IPS-18c (cell line): ENCODE data around the gene KLRG1.

Source experiments
- H3K4me3 ChIP-seq: 2 replicates; pipeline ENCODE4 v1.7.0; 2013; ENCODE audit warnings: low read depth, mild to moderate bottlenecking, low read length, moderate library complexity; ENCODE audit not compliant: insufficient read depth
- H3K9me3 ChIP-seq: one replicate; pipeline ENCODE4 v1.6.1; 2013; ENCODE audit warnings: mild to moderate bottlenecking, low read length, moderate library complexity; ENCODE audit not compliant: control insufficient read depth, insufficient read depth

The KLRG1 gene

DNA sequence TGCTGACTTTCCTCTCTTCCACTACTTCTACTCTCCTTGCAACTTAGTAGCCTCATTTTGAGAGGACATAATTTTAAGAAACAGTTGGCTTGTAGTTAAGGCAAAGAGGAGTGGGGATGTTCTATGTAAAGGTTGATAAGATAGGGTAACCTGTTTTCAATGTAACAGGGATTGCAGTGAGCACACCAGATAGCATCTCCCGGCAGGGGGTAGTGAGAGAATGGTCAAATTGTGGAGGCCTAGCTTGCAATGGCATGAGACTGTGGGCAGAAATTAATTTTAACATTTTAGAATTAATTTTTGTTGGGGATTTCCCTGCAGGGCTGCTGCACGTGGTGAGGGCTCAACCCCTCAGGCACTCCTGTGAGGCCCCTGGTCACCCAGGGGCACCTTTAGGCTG lies 41.4 kb downstream of the KLRG1 start:
- Histone ChIP-seq H3K4me3 (no peak overlapping the region), H3K9me3 (no peaks in the 10 kb centered on the region)

DNA sequence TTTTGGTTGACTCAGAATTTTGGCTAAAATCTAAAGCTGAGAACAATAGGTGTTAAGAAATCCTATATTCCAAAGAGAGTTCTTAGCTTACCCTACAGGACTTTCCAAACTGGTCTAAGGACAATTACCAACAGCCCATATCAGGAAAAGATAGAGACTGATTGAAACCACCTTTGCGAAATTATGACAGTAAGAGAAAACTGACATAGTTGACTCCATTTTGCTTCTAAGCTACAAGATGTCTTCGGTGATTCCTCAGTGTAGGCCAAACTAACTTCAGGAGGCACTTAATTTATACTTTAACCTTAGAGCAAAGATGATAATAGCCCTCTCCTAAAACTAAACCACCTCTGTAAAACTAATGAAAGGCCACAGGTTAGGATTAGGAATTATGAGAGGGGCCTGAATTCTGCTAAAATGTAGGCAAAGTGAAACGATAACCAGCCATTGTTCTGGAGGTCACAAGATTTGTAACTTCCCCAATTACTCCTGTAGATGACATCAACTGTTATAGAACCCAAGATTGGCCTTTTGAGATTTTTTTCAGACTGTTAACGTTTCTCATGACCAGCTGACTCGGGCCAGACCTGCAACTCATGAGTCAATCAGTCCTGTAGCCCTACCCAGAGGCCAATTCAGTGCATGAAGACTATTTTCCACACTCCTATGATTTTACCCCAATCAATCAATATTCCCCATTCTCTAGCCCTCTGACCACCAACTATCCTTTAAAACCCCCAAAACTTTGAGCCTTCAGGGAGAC lies 43.0 kb downstream of the KLRG1 start:
- no peaks in the 10 kb centered on the region for H3K9me3 ChIP-seq
- no peak overlapping the region for H3K4me3 ChIP-seq

DNA sequence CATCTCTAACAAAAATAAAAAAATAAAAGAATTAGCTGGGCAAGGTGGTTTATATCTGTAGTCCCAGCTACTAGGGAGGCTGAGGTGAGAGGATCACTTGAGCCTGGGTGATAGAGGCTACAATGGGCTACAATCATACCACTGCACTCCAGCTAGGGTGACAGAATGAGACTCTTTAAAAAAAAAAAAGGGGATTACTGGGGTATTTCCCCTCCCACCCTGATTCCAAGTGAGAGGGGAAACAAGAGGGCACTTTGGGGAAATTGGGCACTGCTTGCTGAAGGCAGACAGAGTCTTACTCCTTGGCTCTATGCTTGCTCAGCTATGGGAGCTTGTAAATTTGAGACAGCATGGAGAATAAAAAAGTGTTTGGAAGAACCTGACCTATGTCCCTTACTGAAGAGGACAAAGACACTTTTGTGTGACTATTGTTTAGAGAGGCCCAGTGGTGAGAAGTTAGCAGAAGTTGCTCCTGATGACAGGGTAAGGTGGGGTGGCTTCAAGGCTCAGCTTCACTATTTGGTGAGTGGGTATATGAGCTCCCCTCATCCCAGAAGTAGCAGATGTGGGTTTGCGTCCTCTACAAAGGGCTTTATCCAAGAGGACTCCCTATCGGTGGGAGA lies 44.0 kb downstream of the KLRG1 start:
- H3K9me3 ChIP-seq, result no peaks in the 10 kb centered on the region
- no peak overlapping the region for H3K4me3 ChIP-seq

DNA sequence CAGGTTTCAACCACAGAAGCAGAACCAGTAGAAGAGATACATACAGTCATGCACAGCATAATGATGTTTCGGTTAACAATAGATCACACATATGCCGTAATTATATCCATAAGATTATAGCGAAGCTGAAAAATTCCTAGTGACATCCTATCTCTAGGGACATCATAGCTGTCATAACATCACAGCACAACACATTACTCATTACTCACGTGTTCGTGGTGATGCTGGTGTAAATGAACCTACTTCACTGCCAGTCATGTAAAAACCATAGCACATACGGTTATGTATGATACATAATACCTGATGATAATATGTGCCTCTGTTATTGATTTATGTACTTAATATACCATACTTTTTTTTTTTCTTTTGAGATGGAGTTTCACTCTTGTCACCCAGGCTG lies 44.7 kb downstream of the KLRG1 start:
- no peaks in the 10 kb centered on the region for H3K9me3 ChIP-seq

DNA sequence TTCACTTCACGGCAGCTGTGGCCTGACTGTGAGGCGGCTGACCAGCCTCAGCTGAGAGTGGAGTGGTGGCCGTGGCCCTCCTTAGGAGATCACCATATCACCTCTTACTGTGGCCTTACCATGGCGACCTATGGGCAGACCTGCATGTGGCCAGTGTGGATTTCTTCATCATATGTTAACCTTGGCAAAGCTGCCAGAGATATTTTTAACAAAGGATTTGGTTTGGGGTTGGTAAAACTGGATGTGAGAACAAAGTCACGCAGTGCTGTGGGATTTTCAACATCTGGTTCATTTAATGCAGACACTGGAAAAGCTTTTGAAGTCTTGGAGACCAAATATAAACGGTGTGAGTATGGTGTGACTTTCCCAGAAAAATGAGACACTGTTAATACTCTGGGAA lies 46.9 kb downstream of the KLRG1 start:
- Histone ChIP-seq H3K4me3 (no peak overlapping the region), H3K9me3 (no peaks in the 10 kb centered on the region)

More for the DNA sequence above, 44.7 kb downstream of the KLRG1 start:
- H3K4me3 ChIP-seq, result no peak overlapping the region

DNA sequence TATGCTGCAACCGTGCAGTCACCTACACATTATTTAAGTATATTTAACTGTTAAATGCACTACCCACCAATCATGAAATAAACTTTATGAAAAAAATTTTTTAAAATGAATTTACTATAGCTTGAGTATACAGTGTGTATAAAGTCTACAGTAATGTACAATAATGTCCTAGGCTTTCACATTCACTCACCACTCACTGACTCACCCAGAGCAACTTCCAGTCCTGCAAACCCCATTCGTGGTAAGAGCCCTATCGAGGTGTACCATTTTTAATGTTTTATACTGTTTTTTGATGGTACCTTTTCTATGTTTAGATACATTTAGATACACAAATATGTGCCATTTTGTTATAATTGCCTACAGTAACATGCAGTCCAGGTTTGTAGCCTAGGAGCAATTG lies 48.1 kb downstream of the KLRG1 start:
- no peak overlapping the region for H3K4me3 ChIP-seq
- H3K9me3 ChIP-seq, result no peaks in the 10 kb centered on the region

DNA sequence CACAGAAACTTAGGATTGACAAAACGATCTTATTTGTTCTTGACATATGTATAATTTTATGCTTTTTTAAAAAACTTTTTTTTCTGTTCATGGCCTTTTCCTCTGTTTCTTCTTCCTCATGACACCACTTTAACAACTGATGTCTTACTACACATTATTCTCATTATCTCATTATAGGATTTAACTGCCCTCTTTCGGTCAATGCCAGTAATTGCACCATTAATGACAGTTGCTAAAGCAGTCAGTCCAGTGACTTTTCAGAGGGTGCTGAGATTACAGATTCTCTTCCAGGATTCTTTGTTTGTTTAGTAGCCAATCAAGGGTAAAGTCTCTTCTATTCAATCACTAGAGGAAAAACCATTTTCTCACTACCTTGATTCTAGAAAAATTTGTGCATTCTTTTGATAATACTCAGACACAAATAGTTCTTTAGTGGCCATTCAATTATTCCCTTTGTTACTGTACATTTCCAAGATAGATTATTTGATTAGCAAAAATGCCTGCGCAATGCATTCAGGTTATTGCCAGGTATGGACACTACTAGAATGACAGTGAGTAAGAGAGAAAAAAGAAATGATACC lies 50.1 kb downstream of the KLRG1 start:
- Histone ChIP-seq H3K4me3 (no peak overlapping the region), H3K9me3 (no peaks in the 10 kb centered on the region)

DNA sequence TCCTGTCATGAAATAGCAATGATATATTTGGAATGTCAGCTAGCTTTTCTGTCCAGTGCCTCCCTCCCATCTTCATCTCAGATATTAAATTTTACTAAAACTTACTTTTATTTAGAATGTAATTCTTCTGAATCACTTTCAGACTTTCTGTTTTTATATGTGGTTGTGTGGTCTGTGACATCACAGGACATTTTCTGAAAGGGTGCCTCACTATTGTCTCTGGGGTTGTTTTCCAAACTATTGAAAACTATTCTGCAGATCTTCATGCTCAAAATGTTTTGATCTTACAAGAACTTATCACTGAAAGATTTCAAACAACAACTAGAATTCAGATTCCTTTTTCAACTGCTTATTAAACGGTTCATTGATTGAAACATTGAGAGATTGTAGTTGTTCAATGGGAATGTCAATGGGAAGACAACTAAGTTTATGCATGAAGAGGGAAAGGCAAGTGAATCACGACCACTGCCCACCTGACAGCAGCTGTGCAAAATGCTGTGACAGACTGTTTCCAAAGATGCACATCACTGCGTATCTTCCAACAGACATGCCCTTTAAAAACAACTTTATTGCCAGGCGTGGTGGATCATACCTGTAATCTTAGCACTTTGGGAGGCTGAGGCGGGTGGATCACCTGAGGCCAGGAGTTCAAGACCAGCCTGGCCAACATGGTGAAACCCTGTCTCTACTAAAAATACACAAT lies 51.3 kb downstream of the KLRG1 start:
- no peaks in the 10 kb centered on the region for H3K9me3 ChIP-seq
- H3K4me3 ChIP-seq, result no peak overlapping the region

DNA sequence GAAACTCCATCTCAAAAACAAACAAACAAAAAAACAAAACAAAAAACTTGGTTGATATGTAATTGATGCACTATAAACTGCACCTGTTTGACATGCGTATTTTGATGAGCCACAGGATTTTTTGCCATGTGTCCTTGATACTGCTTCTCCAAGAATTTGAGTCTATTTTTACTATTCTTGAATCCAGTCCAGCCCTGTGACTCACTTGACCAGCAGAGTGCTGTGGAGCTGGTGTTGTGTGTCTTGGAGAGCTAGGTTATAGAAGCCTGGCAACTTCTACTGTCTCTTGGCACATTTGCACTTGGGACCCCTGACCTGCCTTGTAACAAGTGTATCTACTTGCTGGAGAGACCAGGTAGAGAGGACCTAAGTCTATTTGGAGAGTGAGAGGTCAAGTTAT lies 52.0 kb downstream of the KLRG1 start:
- Histone ChIP-seq H3K4me3 (no peak overlapping the region), H3K9me3 (no peaks in the 10 kb centered on the region)

DNA sequence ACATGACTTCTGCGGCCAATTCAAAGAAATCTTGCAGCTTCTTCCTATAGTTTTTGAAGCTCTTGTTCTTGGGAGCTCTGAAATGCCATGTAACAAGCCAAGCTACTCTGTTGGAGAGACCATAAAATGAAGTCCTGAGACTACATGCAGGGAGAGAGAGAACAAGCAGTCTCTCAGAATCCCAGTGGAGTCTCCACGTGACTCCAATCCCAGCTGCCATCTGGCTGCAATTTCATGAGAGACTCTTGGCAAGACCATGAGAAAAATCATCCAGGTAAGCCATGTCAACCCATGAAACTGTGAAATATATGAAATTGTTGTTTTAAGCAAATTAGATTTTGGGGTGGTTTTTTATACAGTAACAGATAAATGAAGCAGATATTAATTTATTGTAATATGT lies 54.4 kb downstream of the KLRG1 start:
- no peaks in the 10 kb centered on the region for H3K9me3 ChIP-seq
- no peak overlapping the region for H3K4me3 ChIP-seq

DNA sequence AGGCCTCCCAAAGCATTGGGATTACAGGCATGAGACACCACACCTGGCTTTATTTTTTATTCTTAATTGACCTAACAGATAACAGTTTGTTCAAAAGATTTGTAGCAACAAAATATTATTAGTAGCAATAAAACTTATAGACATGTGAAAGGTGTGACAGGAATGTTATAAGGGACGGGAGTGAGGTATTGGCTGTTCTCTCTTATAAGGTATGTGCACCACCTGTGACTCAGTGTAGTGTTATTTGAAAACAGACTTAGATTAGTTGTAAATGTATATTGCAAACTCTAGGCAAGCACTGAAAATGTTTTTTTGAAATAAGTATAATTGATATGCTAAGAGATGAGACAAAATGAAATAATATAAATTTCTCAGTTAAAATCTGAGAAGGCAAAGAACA lies 57.8 kb downstream of the KLRG1 start:
- Histone ChIP-seq H3K9me3 (no peaks in the 10 kb centered on the region), H3K4me3 (no peak overlapping the region)

DNA sequence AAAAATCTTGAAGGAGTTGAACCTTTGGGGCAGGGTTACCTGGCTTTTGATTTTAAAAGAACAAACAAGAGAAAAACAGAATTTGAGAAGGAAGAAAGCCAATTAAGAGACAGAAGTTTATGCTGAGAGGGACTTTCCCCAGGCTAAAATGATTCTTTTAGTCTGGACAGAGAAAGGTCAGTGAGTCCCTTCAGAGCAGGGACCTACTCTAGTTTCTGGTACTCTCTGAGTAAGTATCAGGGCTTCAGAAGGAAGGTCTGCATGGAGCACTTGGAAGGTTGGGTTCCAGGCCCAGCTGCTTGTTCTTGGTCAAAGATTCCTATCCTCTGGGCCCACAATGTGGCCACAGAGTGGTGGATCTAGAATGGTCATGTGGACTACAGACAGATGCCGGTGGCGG lies 59.6 kb downstream of the KLRG1 start:
- H3K9me3 ChIP-seq, result no peaks in the 10 kb centered on the region

DNA sequence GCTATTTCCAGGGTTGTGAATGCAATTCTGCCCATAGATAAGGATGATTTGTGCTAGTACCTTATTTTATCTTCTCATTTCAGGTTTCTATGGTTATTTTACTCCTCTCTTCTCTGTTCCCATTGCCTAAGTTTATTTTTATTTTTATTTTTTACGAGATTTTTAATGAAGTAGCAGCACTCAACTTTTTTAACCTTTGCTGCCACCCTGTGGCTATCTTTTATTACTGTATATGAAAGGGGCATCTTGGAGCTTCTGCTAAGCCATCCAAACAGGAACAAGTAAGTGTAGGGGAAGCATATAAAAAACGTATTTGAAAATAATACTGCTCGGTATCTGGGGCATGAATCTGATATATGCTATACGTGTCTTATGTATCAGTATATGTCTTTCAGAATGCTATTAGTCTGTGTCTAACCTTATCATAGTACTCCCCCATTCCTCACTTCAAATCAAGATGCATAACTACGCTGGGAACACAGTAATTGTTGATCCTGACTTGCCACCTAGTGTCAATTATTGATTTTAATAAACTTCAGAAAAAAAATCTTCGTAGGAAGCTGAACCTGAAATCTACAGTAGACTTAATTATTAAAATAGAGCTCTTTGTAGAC lies 60.3 kb downstream of the KLRG1 start:
- no peak overlapping the region for H3K4me3 ChIP-seq
- H3K9me3 ChIP-seq, result no peaks in the 10 kb centered on the region

More for the DNA sequence above, 59.6 kb downstream of the KLRG1 start:
- H3K4me3 ChIP-seq, result no peak overlapping the region

DNA sequence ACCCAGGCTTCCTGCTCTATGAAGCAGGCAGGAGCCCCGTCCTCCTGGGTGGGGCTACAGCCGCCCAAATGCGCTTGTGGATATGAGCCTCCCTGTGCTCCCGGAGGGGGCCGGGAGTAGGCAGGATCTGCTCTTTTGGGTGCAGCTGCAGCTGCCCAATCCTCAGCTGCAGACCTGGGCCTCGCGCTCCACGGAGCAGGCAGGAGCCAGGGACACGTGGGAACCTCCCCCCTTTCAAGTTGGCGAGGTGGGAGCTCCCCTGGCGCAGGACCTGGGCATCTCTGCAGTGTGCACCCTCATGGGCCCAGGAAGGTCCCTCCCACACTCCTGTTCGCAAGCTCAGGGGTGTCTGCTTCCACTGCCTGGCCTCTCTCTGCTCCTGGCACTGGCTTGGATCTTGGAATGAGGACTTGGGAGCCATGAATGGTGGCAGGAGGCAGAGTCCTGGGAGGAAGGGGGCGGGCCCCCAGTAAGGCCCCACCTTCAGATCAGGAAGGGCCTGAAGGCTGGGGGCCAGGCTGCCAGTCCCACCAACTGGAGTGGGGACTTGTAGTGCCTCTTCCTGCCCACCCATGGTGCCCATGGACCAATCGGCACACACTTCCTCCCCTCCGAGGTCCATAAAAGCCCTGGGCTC lies 61.3 kb downstream of the KLRG1 start:
- H3K4me3 ChIP-seq, result no peak overlapping the region
- no peaks in the 10 kb centered on the region for H3K9me3 ChIP-seq

DNA sequence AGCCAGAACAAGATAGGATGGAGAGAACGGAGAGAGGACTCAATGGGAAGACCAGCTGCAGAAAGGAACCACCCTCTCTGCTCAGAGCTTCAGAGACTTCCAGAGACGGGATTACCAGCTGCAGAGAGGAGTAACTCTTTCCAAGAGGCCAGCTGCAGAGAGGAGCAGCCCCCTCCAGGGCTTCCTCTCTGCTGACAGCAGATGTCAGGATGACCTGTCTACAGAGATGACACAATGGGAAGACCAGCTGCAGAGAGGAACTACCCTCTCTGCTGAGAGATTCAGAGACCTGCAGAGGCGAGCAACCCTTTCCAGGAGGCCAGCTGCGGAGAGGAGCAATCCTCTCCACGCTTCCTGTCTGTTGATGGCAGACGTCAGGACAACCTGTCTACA lies 61.8 kb downstream of the KLRG1 start:
- Histone ChIP-seq H3K9me3 (no peaks in the 10 kb centered on the region), H3K4me3 (no peak overlapping the region)

DNA sequence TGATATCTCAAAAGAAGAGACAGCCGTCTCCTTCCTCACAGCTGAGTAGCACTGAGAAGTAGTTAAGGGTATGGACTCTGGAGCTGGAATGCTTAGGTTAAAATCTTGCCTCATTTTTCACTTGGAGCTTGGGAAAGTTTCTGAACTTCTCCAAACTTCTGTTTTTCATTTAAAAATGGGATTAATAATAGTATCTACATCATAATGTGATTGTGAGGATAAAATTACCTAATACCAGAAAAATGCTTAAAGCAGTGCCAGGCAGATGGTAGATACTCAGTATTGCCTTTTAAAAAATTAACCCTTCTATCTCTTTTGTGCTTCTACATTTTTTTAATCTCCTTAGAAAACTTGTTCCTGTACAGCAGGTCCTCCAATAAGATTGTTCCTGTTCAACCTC lies 63.3 kb downstream of the KLRG1 start:
- H3K9me3 ChIP-seq, result no peaks in the 10 kb centered on the region
- H3K4me3 ChIP-seq, result no peak overlapping the region
